Endodermal cell (in vitro differentiated cells): Measurements from ENCODE around the gene CREBBP. TPM values are rescaled to one million over a fixed set of nuclear protein-coding genes. Genes with fewer than 3 reads are reported as not detected.

Experiments used
- DNase-seq: peaks from one replicate; pipeline ENCODE4 v3.0.0-alpha.2; 2017
- H3K27ac ChIP-seq: 2 replicates; pipeline ENCODE4 v1.5.1; 2013; ENCODE audit warnings: mild to moderate bottlenecking, low read depth, low read length, moderate library complexity
- H3K27me3 ChIP-seq: 2 replicates; pipeline ENCODE4 v1.6.1; 2013; ENCODE audit warnings: mild to moderate bottlenecking, low read length, moderate library complexity; ENCODE audit not compliant: insufficient read depth, control insufficient read depth, poor library complexity, severe bottlenecking
- H3K36me3 ChIP-seq: 2 replicates; pipeline ENCODE4 v1.7.0; 2013; ENCODE audit warnings: mild to moderate bottlenecking, low read length, moderate library complexity; ENCODE audit not compliant: control insufficient read depth, insufficient read depth
- H3K4me1 ChIP-seq: one replicate; pipeline ENCODE4 v1.7.0; 2013; ENCODE audit warnings: low read length; ENCODE audit not compliant: control insufficient read depth, insufficient read depth
- H3K4me3 ChIP-seq: 2 replicates; pipeline ENCODE4 v1.5.1; 2013; ENCODE audit warnings: mild to moderate bottlenecking, low read length, moderate library complexity
- H3K9ac ChIP-seq: 2 replicates; pipeline ENCODE4 v1.6.1; 2013; ENCODE audit warnings: mild to moderate bottlenecking, low read length, moderate library complexity; ENCODE audit not compliant: poor library complexity, severe bottlenecking; ENCODE audit errors: extremely low read depth
- H3K9me3 ChIP-seq: 2 replicates; pipeline ENCODE4 v1.6.1; 2013; ENCODE audit warnings: mild to moderate bottlenecking, low read length, moderate library complexity; ENCODE audit not compliant: control insufficient read depth
- H3K27ac Mint-ChIP-seq: 2 replicates; pipeline ENCODE4 v1.8.0; 2020; ENCODE audit warnings: mixed read lengths
- H3K27me3 Mint-ChIP-seq: 2 replicates; pipeline ENCODE4 v1.8.0; 2021; ENCODE audit warnings: mild to moderate bottlenecking, mixed read lengths; ENCODE audit not compliant: insufficient read depth
- H3K36me3 Mint-ChIP-seq: 2 replicates; pipeline ENCODE4 v1.8.0; 2020; ENCODE audit warnings: low read depth, mixed read lengths
- H3K4me1 Mint-ChIP-seq: 2 replicates; pipeline ENCODE4 v1.8.0; 2020; ENCODE audit warnings: mixed read lengths
- H3K4me3 Mint-ChIP-seq: 2 replicates; pipeline ENCODE4 v1.8.0; 2020; ENCODE audit warnings: mild to moderate bottlenecking, moderate library complexity, mixed read lengths
- H3K9me3 Mint-ChIP-seq: 2 replicates; pipeline ENCODE4 v1.8.0; 2020; ENCODE audit warnings: mild to moderate bottlenecking, mixed read lengths
- CTCF ChIP-seq: fragments of 200-600 bp; sonication (generic); conservative IDR thresholded peaks from 2 replicates; pipeline ENCODE4 v1.5.0; 2021; ENCODE audit warnings: antibody characterized with exemption, mild to moderate bottlenecking
- WGBS, 2 experiments: methylation state at CpG; one replicate each; pipeline versions ENCODE4 v1.1.5 to v1.1.7; 2013; ENCODE audit warnings: missing lambda C conversion rate in 2 of 2, mixed read lengths in 1 of 2; ENCODE audit not compliant: insufficient coverage in 1 of 2, insufficient read length in 1 of 2; 5-methylcytosine and 5-hydroxymethylcytosine counted together
- total RNA-seq, 2 donors: library from RNA; stranded (reverse); fragmentation: NEBNext Ultra II Directional in 1 of 2; extraction: Animal tissue kit (Norgen Biotek cat#: 25700) in 1 of 2; gene quantifications; 2 replicates in 1 of 2; 3 replicates in 1 of 2; pipeline ENCODE4 v1.2.1, GENCODE V29; 2021

CREBBP gene
- total RNA-seq, 2 donors from 2014 or later: 71.1 to 103 TPM

GRCh38 chr16:3782566-3782965 is 97.9 kb downstream of the CREBBP start:
- no peak for TF ChIP-seq CTCF
- no peak overlapping the region for H3K27ac Mint-ChIP-seq

GRCh38 chr16:3781421-3781820 is 99.1 kb downstream of the CREBBP start:
- Histone ChIP-seq H3K4me3 (no peak overlapping the region), H3K4me1 (no peaks in the 10 kb centered on the region), H3K36me3 (peaks cover 92% of the 10 kb centered on the region), H3K27ac (no peak overlapping the region), H3K9ac (no peak overlapping the region), H3K9me3 (no peaks in the 10 kb centered on the region), H3K27me3 (no peaks in the 10 kb centered on the region)
- TF ChIP-seq CTCF: no peak
- H3K4me1 Mint-ChIP-seq: no peaks in the 10 kb centered on the region
- no peaks in the 10 kb centered on the region for H3K27me3 Mint-ChIP-seq
- no peak overlapping the region for H3K4me3 Mint-ChIP-seq
- no peak for DNase-seq
- H3K36me3 Mint-ChIP-seq: peaks cover 62% of the 10 kb centered on the region
- no peaks in the 10 kb centered on the region for H3K9me3 Mint-ChIP-seq
- H3K27ac Mint-ChIP-seq: no peak overlapping the region
- 96% methylated on average over 2 of the region's 4 CpGs; no CpG with 5 or more reads in 1 of the 2 experiments for WGBS, 2 experiments

More at GRCh38 chr16:3782566-3782965, 97.9 kb downstream of the CREBBP start:
- H3K27me3 ChIP-seq: no peaks in the 10 kb centered on the region
- DNase-seq: no peak
- H3K27me3 Mint-ChIP-seq: no peaks in the 10 kb centered on the region
- peaks cover 57% of the 10 kb centered on the region for H3K36me3 Mint-ChIP-seq
- H3K4me1 Mint-ChIP-seq: no peaks in the 10 kb centered on the region
- H3K9me3 ChIP-seq: no peaks in the 10 kb centered on the region
- no peak overlapping the region for H3K4me3 ChIP-seq
- H3K9me3 Mint-ChIP-seq: no peaks in the 10 kb centered on the region
- no peak overlapping the region for H3K4me3 Mint-ChIP-seq
- H3K27ac ChIP-seq: no peak overlapping the region
- H3K36me3 ChIP-seq: peaks cover 93% of the 10 kb centered on the region
- no peak overlapping the region for H3K9ac ChIP-seq
- no peaks in the 10 kb centered on the region for H3K4me1 ChIP-seq
- WGBS, 2 experiments: 90 to 92% methylated on average over 2 to 7 of the region's 7 CpGs

GRCh38 chr16:3780570-3780969 is 99.9 kb downstream of the CREBBP start:
- H3K4me3 ChIP-seq: no peak overlapping the region
- peaks cover 92% of the 10 kb centered on the region for H3K36me3 ChIP-seq
- TF ChIP-seq CTCF: no peak
- H3K4me1 Mint-ChIP-seq: no peaks in the 10 kb centered on the region
- no peak overlapping the region for H3K27ac Mint-ChIP-seq
- H3K4me1 ChIP-seq: no peaks in the 10 kb centered on the region
- no peaks in the 10 kb centered on the region for H3K27me3 ChIP-seq
- no peak overlapping the region for H3K9ac ChIP-seq
- no peaks in the 10 kb centered on the region for H3K9me3 Mint-ChIP-seq
- no peak overlapping the region for H3K27ac ChIP-seq
- H3K27me3 Mint-ChIP-seq: no peaks in the 10 kb centered on the region
- DNase-seq: no peak
- H3K4me3 Mint-ChIP-seq: no peak overlapping the region
- H3K9me3 ChIP-seq: no peaks in the 10 kb centered on the region
- peaks cover 66% of the 10 kb centered on the region for H3K36me3 Mint-ChIP-seq
- 94 to 95% methylated on average over 4 to 6 of the region's 6 CpGs for WGBS, 2 experiments
